SK-N-MC (cell line): ENCODE data around the gene SPATA2.

Experiments
- EZH2 ChIP-seq: fragments of 200-600 bp; sonication (generic); IDR thresholded peaks from one replicate; pipeline ENCODE4 v1.6.1; 2017; ENCODE audit warnings: antibody characterized with exemption
- FOXP2 ChIP-seq: optimal IDR thresholded peaks from 2 replicates; pipeline ENCODE3; 2011; ENCODE audit warnings: mild to moderate bottlenecking, moderate library complexity; ENCODE audit not compliant: insufficient read depth; ENCODE audit errors: extremely low read length, control extremely low read depth
- POLR2AphosphoS5 ChIP-seq: IDR thresholded peaks from 2 replicates; pipeline ENCODE4 v1.6.1; 2012; ENCODE audit warnings: mild to moderate bottlenecking, low read depth, low read length, borderline replicate concordance

DNA sequence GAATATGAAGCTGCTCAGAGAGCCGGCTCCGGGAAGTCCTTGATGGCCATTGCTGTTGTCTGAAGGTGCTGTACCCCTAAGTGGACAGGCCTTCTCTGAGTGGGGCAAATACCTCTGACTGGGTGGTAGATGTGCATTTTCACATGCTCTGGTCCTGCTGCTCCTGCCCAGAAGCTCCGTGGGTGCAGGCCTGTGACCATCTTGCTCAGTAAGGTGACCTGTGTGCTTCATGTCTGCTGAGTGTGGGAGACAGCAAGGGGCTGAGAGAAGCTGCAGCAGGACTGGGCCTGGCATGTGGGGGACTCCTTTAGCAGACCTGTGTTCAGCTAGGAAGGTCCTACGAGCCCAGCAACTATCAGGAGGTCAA is 5.0 kb downstream of the SPATA2 start:
- no peak for TF ChIP-seq EZH2
- TF ChIP-seq POLR2AphosphoS5 = no peak
- no peak for TF ChIP-seq FOXP2
